GM21360 (cell line): Measurements from ENCODE around the gene PLEKHG5.

ENCODE experiments used
- ATAC-seq: cut with Tn5 transposase; IDR thresholded peaks from one replicate; pipeline ENCODE4 v1.9.1; 2021; ENCODE audit warnings: mild to moderate bottlenecking, moderate library complexity; ENCODE audit not compliant: unreplicated experiment

PLEKHG5 gene

DNA sequence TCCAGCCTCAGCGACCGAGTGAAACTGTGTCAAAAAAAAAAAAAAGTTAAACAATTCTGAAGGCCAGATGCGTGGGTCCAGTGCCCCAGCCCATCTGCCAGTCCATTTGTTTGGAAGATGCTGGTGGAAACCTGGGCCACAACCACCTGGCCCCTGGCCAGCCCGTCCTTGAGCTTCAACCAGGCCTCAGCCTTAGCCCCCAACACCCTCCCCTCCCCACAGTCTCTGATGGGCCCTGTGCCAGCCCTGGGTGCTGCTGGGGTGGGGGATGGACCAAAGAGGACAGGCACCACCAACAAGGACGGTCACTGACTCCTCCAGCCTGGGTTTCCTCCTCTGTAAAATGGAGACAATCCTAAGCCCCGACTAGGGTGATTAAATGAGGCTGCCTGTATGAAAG is 19.6 kb upstream of the PLEKHG5 start:
- no peak for ATAC-seq

- ATAC-seq = no peak
Measured at GRCh38 chr1:6510493-6510892, 19.0 kb upstream of the PLEKHG5 start.

DNA sequence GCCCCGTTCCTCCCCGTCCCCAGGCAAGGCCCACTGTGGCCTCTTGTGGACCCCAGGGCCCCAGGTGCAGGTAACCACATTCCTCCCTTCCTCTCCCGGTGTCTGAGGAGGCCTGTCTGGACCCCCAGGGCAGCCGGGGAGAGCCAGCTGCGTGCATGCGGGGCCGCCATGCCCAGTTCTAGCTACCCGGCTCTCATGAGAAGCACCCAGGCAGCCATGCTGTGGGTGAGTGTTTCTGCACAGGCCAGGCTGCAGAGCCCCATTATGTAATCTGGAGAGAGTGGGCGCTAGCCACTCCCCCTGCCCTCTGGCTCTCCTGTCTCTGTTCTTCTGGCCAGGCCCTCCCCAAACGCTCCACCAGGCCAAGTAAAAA is 18.4 kb upstream of the PLEKHG5 start:
- ATAC-seq = no peak

DNA sequence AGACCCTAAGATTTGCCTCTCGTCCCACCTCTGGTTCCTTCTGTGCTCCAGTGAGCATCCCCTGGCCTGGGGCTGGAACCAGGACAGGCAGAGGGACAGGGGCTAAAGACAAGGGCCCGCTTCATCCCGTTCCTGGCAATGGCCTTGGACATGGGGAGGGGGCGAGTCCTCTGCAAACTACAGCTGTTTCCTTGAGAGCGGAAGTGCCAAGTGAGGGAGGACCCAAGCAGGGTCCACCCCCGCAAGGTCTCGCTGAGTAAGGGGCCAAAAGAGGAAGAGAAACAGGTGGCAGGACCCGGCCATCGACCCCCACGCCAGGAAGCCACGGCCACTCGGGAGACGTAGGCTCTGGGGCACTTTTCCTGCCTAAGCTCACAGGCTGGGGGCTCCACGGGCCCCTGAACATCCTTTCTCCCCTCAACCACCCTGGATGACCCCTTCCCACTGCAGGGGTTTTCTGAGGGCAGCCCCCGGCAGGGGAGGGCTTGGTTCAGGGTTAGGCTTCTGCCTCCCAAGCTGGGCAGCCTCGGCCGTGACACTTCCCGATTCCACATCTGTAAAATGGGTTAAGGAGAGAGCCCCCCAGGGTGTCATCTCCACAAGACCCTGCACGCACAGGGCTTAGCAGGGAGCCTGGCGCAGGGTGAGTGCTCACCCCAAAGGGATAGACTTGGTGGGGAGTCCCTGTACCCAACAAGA is 17.9 kb upstream of the PLEKHG5 start:
- no peak for ATAC-seq

DNA sequence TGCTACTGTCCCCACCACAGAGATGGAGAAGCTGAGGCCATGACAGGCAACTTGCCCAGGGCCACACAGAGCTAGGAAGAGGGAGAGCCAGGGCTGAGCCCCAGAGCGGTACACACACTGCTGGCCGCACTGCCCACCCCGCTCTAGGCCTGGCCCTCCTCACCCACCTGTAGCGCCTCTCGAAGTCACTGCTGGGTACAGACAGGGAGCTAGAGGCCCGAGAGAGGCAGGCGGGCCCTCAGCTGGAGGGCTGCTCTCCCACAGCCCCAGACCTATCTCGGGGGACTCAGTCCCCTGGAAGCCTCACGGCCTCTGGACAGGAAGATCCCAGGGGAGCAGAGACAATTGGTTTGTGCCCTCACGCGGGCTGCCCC is 17.3 kb upstream of the PLEKHG5 start:
- no peak for ATAC-seq

DNA sequence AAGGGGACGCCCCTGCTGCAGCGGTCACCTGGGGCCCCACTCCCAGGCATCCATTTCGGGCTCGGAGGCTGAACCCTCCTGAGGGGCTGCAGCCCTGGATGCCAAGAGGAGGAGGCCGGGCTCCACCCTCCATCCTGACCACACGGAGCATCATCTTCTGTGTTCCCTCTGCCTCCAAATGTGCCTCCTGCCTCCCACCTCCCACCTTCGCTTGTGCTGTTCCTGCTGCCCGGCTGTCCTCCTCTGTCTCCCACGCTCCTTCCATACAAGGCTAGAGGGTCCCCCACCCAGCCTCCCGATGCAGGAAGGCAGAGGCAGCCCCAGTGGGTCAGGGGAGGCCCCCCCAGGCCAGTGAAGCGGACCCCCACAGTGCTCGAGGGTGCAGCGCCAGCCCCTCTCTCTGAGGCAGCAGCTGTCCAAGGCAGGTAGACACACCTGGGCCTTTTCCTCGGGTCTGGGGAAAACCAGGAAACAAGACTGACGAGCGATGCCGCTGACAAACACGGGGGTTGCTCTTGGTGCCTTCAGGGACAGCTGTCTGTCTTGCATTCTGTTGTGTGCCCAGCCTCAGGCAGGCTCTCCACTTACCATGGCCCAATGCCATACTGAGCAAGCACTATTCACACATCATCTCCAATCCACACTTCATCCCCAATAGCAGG is 16.8 kb upstream of the PLEKHG5 start:
- no peak for ATAC-seq

DNA sequence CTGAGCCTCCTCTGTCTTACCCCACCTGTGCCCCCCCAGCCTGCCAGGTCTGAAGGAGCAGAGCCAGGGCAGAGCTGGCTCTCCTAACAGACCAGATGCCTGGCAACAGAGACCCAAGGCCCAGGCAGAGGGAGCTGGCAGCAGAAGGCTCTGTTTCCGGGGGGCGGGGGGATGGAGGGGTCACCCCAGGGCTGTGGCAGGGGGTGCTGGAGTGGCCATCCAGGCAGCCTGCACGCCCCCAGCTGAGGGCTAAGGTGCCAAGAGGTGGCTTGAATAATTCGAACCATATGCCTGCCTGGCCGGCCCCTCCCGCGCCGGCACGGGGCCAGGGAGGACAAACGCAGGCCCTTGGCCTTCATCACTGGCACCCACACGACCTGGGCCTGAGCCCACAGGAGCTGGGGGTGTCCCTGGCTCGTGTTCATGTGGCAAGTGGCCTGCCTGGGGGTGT is 16.0 kb upstream of the PLEKHG5 start:
- no peak for ATAC-seq

DNA sequence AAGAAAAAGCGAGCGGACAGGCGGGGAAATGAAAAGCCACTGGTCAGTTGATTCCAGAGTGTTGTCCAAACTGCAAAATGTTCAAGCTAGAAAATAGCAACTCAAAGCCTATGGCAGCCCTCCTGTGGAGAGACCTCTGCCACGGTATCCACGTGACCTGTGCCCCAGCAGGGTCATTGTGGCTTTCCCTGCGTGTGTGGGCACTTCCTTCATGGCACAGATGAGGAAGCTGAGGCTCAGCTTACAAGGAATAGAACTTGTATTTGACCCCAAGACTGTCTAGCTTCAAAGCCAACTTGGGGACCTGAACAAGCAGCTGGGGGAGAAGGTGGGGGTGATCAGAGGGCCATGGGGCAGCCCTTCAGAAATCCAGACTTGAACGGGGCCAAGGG is 15.6 kb upstream of the PLEKHG5 start:
- no peak for ATAC-seq

- ATAC-seq = no peak
Measured at GRCh38 chr1:6506210-6507036, 15.0 kb upstream of the PLEKHG5 start.

DNA sequence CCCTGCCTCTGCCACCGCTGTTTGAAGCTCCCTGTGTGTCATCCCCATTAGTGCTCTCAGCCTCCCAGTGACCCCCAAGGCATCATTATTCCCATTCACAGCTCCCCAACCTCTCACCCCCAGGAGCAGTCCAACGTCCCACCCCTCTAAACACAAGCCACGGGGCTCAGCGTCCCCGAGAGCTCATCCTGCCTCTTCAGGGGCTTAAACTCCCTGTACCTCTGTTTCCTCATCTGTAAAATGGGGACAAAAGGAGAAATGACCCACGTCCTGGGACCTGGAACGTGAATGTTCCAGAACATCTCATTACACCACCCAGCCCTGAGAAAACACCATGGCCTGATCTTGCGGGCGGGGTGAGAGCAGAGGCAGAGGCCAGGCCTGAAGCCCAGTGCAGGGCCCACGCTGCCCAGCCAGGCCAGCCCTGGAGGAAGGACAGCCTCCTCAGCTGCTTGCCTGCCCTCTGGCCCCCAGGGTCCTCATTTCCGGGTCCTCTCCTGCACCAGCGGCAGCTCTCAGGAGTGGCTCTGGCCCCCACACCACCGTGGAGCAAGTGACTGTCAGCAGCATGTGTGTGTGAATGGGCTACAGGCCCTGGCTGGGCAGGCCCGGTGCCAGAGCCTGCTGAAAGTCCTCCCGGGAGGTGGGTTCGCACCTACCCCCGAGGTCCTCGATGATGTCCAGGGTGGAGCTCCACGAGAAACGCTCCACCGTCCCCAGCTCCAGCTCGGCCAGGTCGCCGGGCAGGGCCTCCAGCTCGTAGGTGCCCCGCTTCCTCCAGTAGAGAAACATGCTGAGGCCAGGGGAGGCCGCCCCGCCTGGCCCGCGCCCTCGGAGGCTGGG is 14.1 kb upstream of the PLEKHG5 start:
- no peak for ATAC-seq

GRCh38 chr1:6504887-6505286 is 13.4 kb upstream of the PLEKHG5 start:
- ATAC-seq = no peak

DNA sequence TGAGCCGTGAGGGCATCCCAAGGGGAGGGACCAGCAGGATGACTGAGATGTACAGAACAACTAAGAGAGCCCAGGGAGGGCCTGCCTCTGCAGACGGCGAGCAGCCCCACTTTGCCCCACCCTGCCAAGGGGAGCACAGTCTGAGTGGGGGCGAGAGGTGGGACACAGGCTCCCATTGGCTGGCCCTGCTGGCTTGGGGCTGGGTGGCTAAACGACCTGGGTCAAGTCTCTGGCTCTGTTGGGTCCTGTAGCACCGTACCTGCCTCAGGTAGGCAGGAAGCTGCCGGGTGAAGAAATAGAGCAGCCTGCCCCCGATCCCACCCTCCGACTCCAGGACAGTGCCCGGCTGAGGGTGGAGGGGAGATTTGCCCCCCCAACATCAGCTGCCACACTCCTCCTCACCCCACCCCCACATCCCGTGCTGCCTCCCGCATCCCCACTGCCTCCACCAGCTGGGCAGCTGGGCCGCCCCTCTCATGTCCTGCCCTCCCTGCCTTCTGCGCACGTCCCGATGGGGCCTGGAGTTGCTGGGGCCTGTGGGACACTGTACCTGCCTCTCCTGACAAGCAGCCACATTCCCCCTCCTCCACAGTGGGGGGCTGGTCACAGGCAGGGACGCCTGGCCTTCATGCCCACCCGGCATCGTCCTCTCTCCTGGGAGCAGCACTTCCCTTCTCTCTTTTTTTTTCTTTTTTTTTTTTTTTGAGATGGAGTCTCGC is 12.6 kb upstream of the PLEKHG5 start:
- ATAC-seq = no peak

DNA sequence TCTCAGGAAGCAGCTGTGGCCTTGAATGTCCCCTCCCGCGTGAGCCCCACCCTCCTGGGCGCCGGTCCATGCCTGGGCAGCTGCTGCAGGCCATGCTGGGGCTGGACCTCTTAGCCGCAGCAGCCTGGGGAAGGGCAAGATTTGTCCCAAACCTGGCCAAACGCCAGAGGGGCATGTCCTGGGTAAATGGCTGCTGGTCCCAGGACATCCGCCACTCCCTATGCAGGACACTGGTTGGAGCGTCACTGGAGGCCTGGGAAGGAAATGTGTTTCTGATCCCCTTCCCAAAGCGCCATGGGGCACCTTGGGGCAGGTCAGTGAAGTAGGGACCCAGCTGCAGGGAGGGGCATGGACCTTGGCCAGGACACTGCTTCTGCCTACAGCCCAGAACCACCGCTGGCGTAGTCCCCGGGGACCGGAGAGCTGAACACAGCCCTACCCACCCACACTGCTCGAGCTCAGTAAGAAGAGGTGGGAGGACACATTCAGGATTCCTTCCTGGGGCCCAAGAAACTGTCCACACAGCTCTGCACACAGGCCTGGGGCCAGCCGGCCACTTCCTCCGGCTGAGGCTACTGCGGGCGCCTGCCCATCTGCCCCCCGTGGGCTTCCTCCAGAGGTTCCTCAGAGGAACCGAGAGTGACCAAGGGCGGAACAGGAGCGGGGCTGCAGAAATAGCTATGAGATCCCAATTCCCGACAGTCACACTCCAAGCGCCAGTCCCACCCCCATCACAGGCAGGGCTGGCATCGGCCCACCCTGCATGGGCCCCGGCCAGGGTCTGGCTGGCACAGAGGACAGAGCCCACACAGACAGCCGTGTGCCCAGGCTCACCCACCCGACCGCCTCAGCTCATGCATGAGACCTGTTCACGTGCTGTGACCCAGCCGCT is 10.8 kb upstream of the PLEKHG5 start:
- no peak for ATAC-seq

DNA sequence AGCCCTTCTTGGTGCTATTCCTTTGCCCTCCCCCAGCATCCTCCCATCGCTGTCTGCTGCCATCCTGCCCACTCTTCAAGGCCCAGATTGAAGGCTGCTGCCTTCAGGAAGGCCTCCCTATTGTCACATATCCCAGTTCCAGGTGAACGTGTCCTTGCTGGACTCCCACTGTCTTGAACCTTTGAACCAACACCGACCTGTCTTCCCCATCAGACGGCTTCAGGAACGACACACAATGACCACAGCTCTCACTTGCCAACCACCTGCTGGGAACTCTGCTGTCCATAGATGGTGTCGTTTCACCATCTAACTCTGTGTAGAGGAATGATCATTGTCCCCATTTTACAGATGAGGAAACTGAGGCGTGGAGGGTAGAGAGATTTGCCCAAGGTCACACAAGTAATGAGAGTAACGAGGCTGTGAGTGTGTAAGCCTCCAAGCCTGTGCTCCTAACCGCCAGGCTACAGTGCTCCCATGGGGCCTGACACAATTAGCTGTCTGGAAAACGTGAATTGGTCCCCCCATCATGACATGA is 9.9 kb upstream of the PLEKHG5 start:
- no peak for ATAC-seq

GRCh38 chr1:6500544-6501278 is 9.2 kb upstream of the PLEKHG5 start:
- ATAC-seq = no peak

GRCh38 chr1:6499296-6499695 is 7.8 kb upstream of the PLEKHG5 start:
- no peak for ATAC-seq

GRCh38 chr1:6498576-6499111 is 7.2 kb upstream of the PLEKHG5 start:
- no peak for ATAC-seq

GRCh38 chr1:6497867-6498575 is 6.6 kb upstream of the PLEKHG5 start:
- no peak for ATAC-seq
